DMS 273 (cell line): ENCODE data around the gene PTTG2.
"Not testable (repeated sequence)": the region's sequence is repeated elsewhere in the genome, so short reads cannot be mapped to it uniquely, and the experiment has no call there.

Source experiments
- DNase-seq: peaks from one replicate; lab custom pipeline; 2025; ENCODE audit not compliant: unreplicated experiment; lab: John Stamatoyannopoulos, UW

The PTTG2 gene

DNA sequence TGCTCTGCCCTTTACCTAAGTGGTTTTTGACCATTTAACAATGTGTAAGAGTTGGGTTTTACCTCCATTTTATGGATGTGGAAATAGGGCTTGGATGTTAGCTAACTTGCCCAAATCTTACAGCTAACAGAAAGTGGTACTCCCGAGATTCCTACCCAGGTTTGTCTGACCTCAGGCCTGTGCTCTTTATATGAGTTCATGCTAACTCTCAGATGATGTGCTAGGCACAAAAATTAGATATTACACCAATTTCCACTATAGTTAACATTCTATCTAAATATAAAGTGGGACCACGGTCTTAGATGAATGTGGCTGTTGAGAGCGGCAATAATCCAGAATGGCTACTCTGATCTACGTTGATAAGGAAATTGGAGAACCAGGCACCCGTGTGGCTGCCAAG, at the start of gene PTTG2:
PTTG2 (plus strand) TSS at position 301 of the 400 bp plus-strand sequence; CDS start at position 338, 37 bp downstream.
- DNase-seq: no peak

DNA sequence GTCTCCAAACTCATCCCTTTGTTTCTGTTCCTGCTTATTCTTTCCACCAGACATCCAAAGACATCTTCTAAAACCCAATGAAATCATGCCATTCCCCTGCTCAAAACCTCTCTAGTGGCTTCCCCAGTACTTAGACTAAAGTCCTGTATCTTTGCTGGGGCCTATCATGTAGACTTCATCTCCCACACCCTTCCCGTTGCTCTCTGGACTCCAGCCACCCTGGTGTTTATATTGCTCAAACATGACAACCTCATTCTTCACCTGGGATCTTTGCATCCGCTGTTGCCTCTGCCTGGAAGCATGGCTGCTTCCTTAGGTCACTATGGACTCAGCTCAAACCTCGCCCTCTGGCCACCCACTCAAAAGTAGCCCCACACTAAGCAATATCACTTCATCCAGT, 45.7 kb upstream of the PTTG2 start:
- no peak for DNase-seq

- DNase-seq: no peak
Observed at GRCh38 chr4:37917388-37917787, 42.8 kb upstream of the PTTG2 start.

DNA sequence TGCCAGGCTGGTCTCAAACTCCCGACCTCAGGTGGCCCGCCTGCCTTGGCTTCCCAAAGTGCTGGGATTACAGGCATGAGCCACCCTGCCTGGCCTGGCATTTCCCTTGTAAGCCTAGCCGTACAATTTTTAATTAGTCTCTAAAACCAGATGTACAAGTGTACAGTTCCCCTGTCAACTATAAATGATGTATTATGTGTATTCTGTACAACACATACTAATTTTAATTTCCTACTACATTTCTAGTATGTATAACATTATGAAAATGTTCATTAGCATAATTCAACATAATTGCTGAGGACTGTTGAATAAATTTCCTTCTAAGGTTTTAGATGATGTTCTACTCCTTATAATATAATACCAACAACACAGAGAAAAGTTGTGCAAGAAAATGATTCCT, 41.5 kb upstream of the PTTG2 start:
- no peak for DNase-seq

GRCh38 chr4:37922328-37922727, 37.9 kb upstream of the PTTG2 start:
- no peak for DNase-seq

- DNase-seq: not testable (repeated sequence)
Observed at GRCh38 chr4:37923089-37923488, 37.1 kb upstream of the PTTG2 start.

- no peak for DNase-seq
Observed at GRCh38 chr4:37924946-37925345, 35.3 kb upstream of the PTTG2 start.

- DNase-seq: no peak
Observed at GRCh38 chr4:37927434-37927833, 32.8 kb upstream of the PTTG2 start.

- no peak for DNase-seq
Observed at GRCh38 chr4:37928426-37929416, 31.5 kb upstream of the PTTG2 start.

DNA sequence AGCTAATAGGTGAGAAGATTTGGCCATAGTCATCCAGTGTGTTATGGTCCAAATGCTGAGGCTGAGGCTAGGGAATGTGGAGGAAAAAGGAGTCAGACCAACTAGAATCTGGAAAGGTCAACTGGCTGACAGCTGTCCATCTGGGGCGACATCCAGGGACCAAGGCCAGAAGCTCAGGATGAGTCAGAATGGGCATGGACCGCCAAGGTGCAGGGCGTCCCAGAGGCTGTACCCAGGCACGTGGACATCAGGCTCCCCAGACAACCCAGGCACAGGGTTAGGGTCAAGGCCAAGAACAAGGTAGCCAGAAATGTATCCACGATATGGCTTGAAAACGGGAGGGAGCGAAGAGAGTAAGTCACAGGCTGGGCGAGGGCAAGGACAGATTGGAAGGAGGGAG, 26.1 kb upstream of the PTTG2 start:
- DNase-seq: no peak

DNA sequence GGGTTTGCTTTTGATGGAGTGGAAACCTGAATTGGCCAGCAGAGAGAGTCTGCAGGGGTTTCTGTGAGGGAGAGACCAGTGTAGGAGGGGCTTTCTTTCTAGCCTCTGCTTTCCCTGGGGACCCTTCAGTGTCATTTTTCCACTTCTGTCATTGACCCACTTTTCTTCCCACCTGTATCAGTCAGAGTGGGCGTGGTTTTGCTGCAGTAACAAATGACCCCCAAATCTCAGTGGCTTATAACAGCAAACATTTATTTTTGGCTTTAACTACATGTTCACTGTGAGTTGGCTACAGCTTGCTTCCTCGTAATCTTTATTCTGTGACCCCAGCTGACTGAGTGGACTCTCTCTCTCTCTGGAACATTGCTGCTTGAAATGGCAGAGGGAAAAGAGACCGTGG, 25.6 kb upstream of the PTTG2 start:
- no peak for DNase-seq

DNA sequence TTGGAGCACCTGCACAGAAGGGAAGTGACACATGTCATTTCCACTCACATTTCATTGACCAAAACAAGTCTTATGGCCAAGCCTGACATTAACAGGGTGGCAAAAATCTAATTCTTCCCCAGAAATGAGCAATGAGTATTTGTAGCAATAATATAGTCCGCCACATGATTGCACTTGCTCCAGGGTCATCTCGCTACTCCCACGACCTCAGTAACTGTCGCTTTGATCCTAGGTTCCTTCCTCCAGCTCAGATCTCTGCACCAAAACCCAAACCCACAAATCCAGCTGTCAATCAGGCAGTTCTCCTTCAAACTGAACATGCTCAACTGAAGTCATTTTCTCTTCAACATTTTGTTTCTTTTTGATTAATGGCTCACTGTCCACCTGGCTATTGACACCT, 25.2 kb upstream of the PTTG2 start:
- DNase-seq: no peak

DNA sequence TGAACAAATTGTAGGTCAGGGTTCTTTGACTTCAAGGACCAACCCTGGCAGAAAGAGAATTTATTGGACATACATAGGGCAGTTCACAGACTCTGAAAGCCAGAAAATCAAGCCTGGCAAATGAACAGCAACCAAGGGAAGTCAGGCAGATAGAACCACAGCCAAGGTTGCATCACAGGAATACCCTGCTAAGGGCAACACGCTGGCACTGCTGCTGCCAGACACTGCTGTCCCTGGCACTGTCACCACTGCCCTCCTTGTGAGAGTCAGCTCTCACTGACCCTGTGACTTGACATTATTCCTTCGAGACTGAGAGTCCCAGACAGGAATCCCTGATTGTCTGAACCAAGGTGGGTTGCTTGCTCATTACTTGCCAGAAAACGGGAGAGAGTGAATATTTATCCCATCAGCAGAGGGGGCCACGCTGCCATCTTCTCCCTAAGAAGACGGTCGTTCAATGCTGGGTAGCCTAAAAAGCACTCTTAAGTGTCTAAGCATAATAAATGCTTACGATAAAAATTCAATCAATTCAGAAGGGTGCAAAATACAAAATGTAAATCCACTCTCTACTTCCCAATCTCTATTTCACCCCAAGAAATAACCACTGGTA, 23.2 kb upstream of the PTTG2 start:
- no peak for DNase-seq

- DNase-seq: no peak
Observed at GRCh38 chr4:37938208-37938607, 22.0 kb upstream of the PTTG2 start.

DNA sequence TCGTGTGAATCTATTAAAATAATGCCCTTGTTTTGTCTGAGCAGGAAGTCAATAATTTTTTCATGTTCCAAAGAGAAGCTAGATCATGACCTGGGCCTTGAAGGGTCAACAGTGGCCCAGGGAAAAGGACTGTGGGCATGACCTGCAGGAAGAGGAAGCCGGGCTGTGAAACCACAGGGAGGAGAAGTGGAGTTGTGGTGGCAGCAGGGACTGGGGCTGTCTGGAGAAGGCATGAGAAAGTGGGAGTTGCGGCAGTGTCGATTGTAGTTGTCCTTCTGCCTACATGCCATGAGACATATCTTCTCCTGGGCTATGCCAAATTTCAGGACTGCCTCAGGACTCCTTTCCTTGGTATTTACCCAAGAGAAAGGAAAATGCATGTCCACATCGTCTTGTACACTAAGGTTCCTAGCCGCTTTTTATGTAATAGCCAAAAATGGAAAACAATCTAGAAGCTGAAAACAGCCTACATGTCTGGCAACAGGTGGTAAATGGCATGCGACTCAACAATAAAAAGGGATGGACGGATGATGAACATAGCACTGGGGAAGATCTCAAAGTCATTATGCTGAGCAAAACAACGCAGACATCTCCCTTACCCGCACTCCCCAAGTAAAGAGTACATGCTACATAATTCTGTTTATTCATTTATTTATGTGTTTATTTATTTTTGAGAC, 13.6 kb upstream of the PTTG2 start:
- no peak for DNase-seq

- no peak for DNase-seq
Observed at GRCh38 chr4:37948542-37948941, 11.7 kb upstream of the PTTG2 start.

- DNase-seq: no peak
Observed at GRCh38 chr4:37949636-37950426, 10.4 kb upstream of the PTTG2 start.

DNA sequence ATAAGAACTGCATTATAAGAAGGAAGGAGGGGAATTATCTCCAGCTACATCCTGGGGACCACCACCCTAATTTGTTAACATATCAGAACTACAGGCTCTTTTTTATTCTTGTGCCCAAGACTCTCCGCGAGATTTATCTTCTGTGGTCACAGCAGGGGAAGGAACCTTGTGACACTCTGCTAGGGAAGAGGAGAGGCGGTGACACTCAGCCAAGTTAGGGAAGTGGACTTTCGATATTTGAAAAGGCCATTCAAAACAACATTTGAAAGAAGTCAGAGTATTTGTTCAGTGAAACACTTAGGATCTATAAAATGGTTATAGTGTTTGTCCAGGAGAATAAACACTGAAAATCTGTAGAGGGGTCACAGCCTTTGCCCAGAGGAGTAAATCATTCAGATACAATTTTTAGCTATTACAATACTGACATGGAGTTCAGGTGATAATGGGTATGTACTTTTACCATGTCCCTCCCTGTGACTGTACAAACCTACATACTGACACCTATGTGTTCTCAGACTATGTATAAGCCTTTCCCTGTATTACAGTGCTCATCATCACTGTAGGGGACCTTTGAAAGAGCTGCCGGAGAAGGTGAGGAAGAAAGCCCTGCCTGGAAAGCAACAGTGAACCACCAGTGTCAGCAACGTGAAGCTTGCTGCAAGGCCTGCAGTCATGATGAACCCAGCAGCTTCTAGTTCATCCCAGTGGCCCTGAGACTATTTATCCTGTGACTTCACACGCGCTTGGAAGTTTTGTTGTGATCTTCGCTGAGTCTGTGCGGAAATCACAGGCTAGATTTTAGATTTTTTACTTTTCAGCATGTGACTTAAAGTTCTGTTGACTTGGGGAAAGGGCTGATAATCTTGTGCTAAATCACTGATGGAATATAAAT, 8.5 kb upstream of the PTTG2 start:
- no peak for DNase-seq

- no peak for DNase-seq
Observed at GRCh38 chr4:37953156-37953555, 7.0 kb upstream of the PTTG2 start.
